HL-60 (cell line): Measurements from ENCODE around the gene ZNF620.

Experiments
- POLR2AphosphoS5 ChIP-seq: IDR thresholded peaks from 2 replicates; pipeline ENCODE4 v1.6.1; 2012; ENCODE audit warnings: low read depth
- TF ChIP-seq, protein P1 (sequence below): IDR thresholded peaks from 2 replicates; pipeline ENCODE4 v1.6.1; 2012; ENCODE audit warnings: low read depth; ENCODE audit not compliant: insufficient replicate concordance
- TF ChIP-seq, protein P2 (sequence below): IDR thresholded peaks from one replicate; pipeline ENCODE4 v1.5.1; 2011; ENCODE audit warnings: low read length, control low read depth, inconsistent platforms; ENCODE audit not compliant: insufficient read depth

DNA sequence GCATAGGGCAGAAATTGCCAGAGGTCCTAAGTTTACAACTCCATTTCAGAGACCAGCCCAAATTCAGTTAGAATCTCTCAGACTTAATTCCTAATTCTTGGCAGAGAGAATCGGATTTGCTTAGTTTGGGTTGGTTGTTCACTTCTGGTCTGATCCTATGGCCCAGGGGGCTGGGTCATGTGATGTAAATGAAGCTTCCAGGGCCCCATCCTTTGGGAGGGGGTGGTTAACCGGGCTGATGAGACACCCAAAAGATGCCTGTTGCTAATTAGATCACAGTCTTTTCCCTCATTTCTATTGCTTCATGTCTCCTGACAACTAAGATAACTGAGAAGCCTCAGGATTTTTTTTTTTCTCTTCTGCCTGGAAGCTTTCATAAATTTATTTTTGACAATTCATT is 11.1 kb upstream of the ZNF620 start:
- TF ChIP-seq, protein P1, sequence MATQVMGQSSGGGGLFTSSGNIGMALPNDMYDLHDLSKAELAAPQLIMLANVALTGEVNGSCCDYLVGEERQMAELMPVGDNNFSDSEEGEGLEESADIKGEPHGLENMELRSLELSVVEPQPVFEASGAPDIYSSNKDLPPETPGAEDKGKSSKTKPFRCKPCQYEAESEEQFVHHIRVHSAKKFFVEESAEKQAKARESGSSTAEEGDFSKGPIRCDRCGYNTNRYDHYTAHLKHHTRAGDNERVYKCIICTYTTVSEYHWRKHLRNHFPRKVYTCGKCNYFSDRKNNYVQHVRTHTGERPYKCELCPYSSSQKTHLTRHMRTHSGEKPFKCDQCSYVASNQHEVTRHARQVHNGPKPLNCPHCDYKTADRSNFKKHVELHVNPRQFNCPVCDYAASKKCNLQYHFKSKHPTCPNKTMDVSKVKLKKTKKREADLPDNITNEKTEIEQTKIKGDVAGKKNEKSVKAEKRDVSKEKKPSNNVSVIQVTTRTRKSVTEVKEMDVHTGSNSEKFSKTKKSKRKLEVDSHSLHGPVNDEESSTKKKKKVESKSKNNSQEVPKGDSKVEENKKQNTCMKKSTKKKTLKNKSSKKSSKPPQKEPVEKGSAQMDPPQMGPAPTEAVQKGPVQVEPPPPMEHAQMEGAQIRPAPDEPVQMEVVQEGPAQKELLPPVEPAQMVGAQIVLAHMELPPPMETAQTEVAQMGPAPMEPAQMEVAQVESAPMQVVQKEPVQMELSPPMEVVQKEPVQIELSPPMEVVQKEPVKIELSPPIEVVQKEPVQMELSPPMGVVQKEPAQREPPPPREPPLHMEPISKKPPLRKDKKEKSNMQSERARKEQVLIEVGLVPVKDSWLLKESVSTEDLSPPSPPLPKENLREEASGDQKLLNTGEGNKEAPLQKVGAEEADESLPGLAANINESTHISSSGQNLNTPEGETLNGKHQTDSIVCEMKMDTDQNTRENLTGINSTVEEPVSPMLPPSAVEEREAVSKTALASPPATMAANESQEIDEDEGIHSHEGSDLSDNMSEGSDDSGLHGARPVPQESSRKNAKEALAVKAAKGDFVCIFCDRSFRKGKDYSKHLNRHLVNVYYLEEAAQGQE: no peak
- no peak for TF ChIP-seq POLR2AphosphoS5
- TF ChIP-seq, protein P2, sequence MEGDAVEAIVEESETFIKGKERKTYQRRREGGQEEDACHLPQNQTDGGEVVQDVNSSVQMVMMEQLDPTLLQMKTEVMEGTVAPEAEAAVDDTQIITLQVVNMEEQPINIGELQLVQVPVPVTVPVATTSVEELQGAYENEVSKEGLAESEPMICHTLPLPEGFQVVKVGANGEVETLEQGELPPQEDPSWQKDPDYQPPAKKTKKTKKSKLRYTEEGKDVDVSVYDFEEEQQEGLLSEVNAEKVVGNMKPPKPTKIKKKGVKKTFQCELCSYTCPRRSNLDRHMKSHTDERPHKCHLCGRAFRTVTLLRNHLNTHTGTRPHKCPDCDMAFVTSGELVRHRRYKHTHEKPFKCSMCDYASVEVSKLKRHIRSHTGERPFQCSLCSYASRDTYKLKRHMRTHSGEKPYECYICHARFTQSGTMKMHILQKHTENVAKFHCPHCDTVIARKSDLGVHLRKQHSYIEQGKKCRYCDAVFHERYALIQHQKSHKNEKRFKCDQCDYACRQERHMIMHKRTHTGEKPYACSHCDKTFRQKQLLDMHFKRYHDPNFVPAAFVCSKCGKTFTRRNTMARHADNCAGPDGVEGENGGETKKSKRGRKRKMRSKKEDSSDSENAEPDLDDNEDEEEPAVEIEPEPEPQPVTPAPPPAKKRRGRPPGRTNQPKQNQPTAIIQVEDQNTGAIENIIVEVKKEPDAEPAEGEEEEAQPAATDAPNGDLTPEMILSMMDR: no peak
